Muscle layer of duodenum (tissue), 2 donors: ENCODE data around the gene TAX1BP3.
A peak's percentile ranks its signal among the peaks of the same experiment; 100 is the strongest.

Source experiments
- H3K27ac ChIP-seq: one replicate; pipeline ENCODE4 v1.7.0; 2013; ENCODE audit warnings: mild to moderate bottlenecking, low read length
- H3K27me3 ChIP-seq: one replicate; pipeline ENCODE4 v1.7.0; 2013; ENCODE audit warnings: low read depth, mild to moderate bottlenecking, control low read depth, low read length
- H3K36me3 ChIP-seq, 2 donors: one replicate each; pipeline ENCODE4 v1.7.0; 2013; ENCODE audit warnings: low read length in 2 of 2, control low read depth in 1 of 2, mild to moderate bottlenecking in 1 of 2; ENCODE audit not compliant: insufficient read depth in 2 of 2, control insufficient read depth in 1 of 2
- H3K4me1 ChIP-seq, 2 donors: one replicate each; pipeline ENCODE4 v1.7.0; 2013; ENCODE audit warnings: low read length in 2 of 2, mild to moderate bottlenecking in 2 of 2, control low read depth in 1 of 2, moderate library complexity in 1 of 2; ENCODE audit not compliant: insufficient read depth in 2 of 2, control insufficient read depth in 1 of 2
- H3K4me3 ChIP-seq, 2 donors: one replicate each; pipeline ENCODE4 v1.7.0; 2013; ENCODE audit warnings: low read length in 2 of 2, low read depth in 1 of 2, mild to moderate bottlenecking in 1 of 2
- H3K9me3 ChIP-seq, 2 donors: one replicate each; pipeline ENCODE4 v1.7.0; 2013; ENCODE audit warnings: low read length in 2 of 2, control low read depth in 1 of 2, mild to moderate bottlenecking in 1 of 2; ENCODE audit not compliant: control insufficient read depth in 1 of 2
- donor health status: healthy.

The TAX1BP3 gene

DNA sequence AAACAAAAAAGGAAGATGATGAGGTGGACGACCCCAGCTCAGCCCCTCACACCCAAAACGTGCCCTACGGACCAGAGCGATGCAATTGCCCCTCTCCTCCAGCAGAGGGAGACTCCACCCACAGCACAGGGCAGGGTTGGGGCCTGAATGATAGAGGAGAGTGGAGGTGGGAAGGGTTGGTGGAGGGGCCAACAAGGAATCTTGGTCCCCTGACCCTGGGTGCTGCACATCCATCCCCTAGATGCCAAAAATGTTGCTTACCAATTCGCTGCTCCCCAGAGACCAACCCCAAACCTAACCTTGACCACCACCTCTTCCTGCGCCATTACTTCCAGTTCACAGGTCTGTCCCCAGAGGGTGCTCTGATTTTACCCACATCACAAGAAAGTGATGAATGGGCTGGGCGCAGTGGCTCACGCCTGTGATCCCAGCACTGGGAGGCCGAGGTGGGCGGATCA lies 14.7 kb upstream of the TAX1BP3 start:
- no peaks in the 10 kb centered on the region for H3K36me3 ChIP-seq
- H3K4me1 ChIP-seq = no peaks in the 10 kb centered on the region
- no peaks in the 10 kb centered on the region for H3K27me3 ChIP-seq
- no peaks in the 10 kb centered on the region for H3K9me3 ChIP-seq
- H3K27ac ChIP-seq = no peak overlapping the region
- H3K4me3 ChIP-seq = no peak overlapping the region

DNA sequence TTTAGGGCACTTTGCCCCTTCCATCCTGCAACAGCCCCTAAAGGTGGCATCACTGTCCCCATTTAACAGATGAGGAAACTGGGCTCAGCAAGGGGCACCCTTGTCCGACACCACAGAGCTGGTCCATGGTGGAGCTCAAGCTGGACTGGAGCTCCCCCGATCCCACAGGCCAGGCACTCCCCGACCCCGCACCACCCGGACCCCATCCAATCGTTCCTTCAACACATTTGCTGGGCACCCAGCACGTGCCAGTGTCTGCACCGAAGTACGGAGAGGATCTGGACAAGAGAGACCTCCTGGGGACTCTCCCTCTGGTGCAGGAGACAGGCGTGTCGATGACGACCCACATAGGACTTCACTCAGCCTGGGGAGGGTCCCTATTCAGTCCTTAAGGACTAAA lies 13.7 kb upstream of the TAX1BP3 start:
- no peaks in the 10 kb centered on the region for H3K27me3 ChIP-seq

DNA sequence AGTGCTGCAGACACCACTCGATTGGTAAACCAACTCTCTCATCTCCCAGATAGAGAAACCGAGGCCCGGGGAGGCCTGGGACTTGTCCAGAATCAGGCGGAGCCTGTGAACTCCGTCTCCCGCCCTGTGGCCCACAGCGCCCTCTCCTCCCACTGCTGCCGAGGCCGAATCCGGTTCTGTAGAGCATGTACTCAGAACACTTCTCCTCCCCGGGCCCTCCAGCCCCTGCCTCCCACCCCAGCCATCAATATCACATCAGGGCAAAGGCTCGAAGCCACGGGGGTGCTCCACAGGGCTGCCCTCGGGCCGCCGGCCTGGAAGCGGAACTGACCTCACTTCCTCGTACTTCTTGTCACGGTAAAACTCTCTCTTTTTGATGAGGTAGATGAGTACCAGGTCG lies 13.2 kb upstream of the TAX1BP3 start:
- no peaks in the 10 kb centered on the region for H3K27me3 ChIP-seq
- no peak overlapping the region for H3K4me3 ChIP-seq
- H3K36me3 ChIP-seq = no peaks in the 10 kb centered on the region
- no peaks in the 10 kb centered on the region for H3K4me1 ChIP-seq
- no peaks in the 10 kb centered on the region for H3K9me3 ChIP-seq
- H3K27ac ChIP-seq = no peak overlapping the region

More for the DNA sequence above, 13.7 kb upstream of the TAX1BP3 start:
- H3K36me3 ChIP-seq = no peaks in the 10 kb centered on the region
- no peaks in the 10 kb centered on the region for H3K4me1 ChIP-seq
- no peaks in the 10 kb centered on the region for H3K9me3 ChIP-seq
- no peak overlapping the region for H3K27ac ChIP-seq
- no peak overlapping the region for H3K4me3 ChIP-seq

DNA sequence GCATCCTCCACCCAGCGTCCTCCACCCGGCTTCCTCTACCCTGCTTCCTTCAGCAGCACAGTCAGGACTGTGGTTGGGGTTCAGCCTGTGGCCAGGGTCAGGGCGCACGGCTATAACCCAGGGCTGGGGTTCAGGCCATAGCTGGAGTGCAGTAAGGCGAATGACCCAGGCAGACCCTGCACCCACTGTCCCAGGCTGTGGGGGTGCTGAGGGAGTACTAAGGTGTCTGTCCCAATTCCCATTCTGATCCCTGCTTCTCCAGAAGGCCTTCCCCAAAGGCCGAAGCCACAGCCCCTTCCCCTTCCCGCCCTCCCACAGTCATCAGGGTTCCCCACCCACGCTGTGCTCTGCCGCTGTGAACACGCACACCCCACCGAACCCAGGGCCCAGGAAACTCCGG lies 12.7 kb upstream of the TAX1BP3 start:
- Histone ChIP-seq H3K27ac (no peak overlapping the region), H3K9me3 (no peaks in the 10 kb centered on the region), H3K4me1 (no peaks in the 10 kb centered on the region), H3K27me3 (no peaks in the 10 kb centered on the region), H3K36me3 (no peaks in the 10 kb centered on the region), H3K4me3 (no peak overlapping the region)

DNA sequence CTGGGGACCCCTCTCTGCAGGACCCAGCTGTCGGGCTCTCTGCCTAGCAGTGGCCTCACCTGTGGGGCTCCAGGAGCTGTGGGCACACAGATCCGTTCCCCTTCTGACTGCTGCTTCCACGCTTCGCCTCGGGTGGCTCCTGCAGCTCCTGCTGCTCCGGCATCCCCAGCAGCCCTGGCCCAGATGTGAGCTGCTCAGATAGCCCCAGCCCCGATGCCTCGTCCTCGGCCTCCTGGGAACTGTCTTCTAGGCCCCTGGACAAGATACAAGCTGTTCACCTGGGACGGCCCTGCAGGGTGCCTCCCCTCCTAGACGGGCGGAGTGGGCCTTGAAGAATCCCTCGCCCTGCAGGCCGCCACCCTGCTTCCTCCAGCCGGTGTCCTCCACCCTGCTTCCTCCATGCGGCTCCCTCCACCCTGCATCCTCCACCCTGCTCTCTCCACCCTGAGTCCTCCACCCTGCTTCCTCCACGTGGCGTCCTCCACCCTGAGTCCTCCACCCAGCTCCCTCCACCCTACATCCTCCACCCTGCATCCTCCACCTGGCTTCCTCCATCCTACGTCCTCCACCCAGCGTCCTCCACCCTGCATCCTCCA lies 11.3 kb upstream of the TAX1BP3 start:
- Histone ChIP-seq H3K4me1 (no peaks in the 10 kb centered on the region), H3K9me3 (no peaks in the 10 kb centered on the region), H3K27me3 (no peaks in the 10 kb centered on the region), H3K27ac (no peak overlapping the region), H3K36me3 (no peaks in the 10 kb centered on the region), H3K4me3 (no peak overlapping the region)

DNA sequence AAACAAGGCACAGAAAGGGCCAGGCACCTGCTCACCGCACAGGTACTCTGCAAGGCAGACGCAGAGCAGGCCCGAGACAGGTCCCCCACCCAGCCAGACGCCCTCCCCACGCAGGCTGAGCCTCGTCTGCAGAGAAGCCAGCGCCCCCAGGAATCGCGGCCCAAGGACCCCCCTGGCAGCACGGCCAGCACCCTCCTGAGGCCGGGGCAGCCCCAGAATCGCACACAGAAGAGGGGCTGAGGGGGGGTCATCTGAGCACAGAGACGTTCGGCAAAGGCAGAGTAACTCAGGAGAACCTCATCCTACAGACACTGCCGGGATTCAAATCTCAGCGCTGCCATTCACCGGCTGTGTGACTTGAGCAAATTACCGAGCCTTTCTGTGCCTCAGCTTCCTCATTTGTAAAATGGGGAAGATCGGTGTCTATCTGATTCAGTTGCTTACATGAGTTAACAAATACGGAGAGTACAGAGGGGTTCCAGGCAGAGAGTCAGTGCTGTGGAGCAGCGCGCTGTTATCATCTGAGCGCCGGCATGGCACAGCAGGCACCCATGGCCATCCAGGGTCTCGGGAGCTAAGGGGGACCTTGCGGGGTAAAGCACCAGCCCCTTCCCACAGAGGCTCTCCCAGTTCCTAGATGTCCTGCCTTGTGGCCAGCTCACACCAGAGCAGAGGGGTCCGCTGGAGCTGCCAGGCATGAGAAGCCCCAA lies 10.6 kb upstream of the TAX1BP3 start:
- no peaks in the 10 kb centered on the region for H3K27me3 ChIP-seq
- no peaks in the 10 kb centered on the region for H3K36me3 ChIP-seq
- H3K27ac ChIP-seq = no peak overlapping the region
- no peaks in the 10 kb centered on the region for H3K4me1 ChIP-seq
- H3K4me3 ChIP-seq = no peak overlapping the region
- H3K9me3 ChIP-seq = no peaks in the 10 kb centered on the region

DNA sequence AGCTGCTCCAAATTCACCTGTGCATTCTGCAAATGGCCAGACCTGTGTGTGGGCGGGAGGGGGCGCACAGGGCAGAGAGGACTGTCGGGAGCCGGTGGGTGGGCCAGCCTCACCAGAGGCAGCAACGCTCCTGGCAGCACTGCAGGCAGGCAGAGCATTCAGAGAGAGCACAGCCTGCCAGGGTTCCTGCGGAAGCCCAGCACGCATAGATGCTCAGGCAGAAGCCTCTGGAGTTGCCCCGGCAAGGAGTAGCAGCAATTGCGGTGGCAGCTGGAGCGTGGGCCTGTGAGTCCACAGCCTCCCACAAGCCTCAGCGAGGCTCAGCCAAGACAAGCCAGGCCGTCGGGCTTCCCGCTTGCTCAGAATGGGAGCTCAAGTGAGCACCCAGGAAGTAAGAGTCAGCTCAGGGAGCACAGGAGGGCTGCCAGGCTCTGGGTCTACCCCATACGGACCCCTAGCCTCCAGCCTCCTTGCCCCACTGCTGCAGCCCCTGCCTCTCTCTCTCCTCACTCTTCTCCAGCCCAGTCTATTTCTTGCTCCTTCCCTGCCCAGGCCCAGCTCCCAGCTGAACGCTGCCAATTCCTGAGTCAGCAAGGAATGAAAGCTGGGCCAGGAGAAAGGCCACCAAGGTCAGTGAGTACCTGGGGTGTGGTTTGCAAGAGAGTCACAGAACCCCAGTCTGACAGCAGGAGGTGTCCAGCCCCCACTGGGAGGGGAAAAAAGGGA lies 9.9 kb upstream of the TAX1BP3 start:
- Histone ChIP-seq H3K9me3 (no peaks in the 10 kb centered on the region), H3K27ac (no peak overlapping the region), H3K4me1 (no peaks in the 10 kb centered on the region), H3K4me3 (no peak overlapping the region), H3K36me3 (no peaks in the 10 kb centered on the region), H3K27me3 (no peaks in the 10 kb centered on the region)

DNA sequence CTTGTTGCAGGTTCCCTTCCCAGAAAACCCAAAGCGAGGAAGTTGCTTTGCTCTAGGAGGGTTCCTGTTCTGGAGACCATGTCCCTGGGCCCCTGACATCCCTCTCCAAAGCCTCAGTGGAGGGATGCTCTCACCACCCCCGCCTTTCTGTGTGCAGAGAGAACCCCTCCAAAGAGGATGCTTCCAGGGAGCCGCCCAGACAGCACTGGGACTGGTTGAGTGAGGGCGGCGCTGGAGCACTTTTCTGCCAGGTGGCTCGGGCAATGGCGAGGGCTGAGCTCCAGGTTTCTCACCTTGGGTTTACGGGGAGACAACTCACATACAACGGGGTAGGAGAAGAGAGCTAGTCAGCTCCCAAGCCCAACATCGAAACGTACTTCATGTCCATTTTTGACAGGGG lies 7.5 kb upstream of the TAX1BP3 start:
- no peaks in the 10 kb centered on the region for H3K27me3 ChIP-seq
- H3K4me3 ChIP-seq = no peak overlapping the region
- peaks cover 0 to 4% of the 10 kb centered on the region in 2 donors for H3K36me3 ChIP-seq
- no peaks in the 10 kb centered on the region for H3K4me1 ChIP-seq
- no peaks in the 10 kb centered on the region for H3K9me3 ChIP-seq
- H3K27ac ChIP-seq = no peak overlapping the region

DNA sequence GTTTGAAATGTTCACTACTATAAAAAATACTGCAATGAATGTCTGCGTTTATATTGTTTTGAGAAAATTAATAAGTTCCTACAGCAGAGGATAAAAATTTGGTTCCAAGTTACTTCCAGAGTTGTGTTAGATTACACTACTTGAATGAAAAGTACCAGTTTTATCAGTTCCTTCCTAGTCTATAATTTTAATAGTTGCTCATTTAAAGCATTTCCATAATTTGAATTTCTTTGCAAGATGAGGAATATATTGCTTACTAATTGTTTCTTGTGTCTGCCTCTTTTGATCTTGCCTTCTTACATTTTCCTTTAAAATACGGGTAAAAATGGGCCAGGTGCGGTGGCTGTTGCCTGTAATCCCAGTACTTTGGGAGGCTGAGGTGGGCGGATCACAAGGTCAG lies 4.2 kb upstream of the TAX1BP3 start:
- Histone ChIP-seq H3K27me3 (no peaks in the 10 kb centered on the region), H3K27ac (no peak overlapping the region), H3K4me1 (peaks cover 0 to 13% of the 10 kb centered on the region in 2 donors), H3K4me3 (no peak overlapping the region), H3K36me3 (peaks cover 3 to 4% of the 10 kb centered on the region in 2 donors), H3K9me3 (no peaks in the 10 kb centered on the region)

DNA sequence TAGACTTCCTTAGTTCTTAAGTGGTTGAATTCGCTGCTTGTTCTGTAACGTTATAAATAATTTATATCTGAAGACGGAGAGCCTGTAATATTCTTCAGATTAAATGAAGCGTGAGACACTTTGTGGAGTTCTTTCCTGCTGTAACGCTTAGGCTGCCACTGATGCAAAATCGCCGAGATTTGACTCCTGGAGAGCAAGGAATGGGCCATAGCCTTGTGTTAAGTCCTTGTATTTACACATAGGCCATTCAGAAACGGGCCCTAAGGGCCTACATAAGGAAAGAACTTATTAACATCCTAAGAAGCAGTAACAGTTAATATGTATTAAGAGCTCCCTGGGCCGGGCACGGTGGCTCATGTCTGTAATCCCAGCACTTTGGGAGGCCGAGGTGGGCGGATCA lies 1.2 kb upstream of the TAX1BP3 start:
- Histone ChIP-seq H3K27me3 (no peaks in the 10 kb centered on the region), H3K27ac (peak overlapping the region; percentile 86), H3K4me1 (peaks cover 5 to 30% of the 10 kb centered on the region in 2 donors), H3K9me3 (no peaks in the 10 kb centered on the region), H3K36me3 (peaks cover 4 to 7% of the 10 kb centered on the region in 2 donors), H3K4me3 (peak overlapping the region; percentile 74 to 94)

DNA sequence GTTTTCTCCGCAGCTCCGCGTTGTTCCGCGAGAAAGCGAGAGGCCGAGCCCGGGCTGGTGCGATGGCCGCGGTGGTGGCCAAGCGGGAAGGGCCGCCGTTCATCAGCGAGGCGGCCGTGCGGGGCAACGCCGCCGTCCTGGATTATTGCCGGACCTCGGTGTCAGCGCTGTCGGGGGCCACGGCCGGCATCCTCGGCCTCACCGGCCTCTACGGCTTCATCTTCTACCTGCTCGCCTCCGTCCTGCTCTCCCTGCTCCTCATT lies 638 bp upstream of the TAX1BP3 start:
- H3K4me3 ChIP-seq = peak overlapping the region; percentile 74 to 94
- H3K36me3 ChIP-seq = peaks cover 7 to 13% of the 10 kb centered on the region in 2 donors
- peaks cover 5 to 30% of the 10 kb centered on the region in 2 donors for H3K4me1 ChIP-seq
- no peaks in the 10 kb centered on the region for H3K9me3 ChIP-seq
- peak overlapping the region; percentile 86 for H3K27ac ChIP-seq
- no peaks in the 10 kb centered on the region for H3K27me3 ChIP-seq
